ENCODE results near the gene ADGRL2. TPM values are rescaled to one million over a fixed set of nuclear protein-coding genes. Genes with fewer than 3 reads are reported as not detected.
A peak's percentile ranks its signal among the peaks of the same experiment; 100 is the strongest.
"Not testable (repeated sequence)": the region's sequence is repeated elsewhere in the genome, so short reads cannot be mapped to it uniquely, and the experiment has no call there.

ADGRL2 gene
- total RNA-seq, 1 donor from 2014 or later, result 85.4 TPM

GRCh38 chr1:81867235-81867634, 66.5 kb downstream of the ADGRL2 start:
- no peak for DNase-seq (ENCODE audit: low spot score)
- no peak for TF ChIP-seq CTCF (IDR thresholded peaks at IDR 0.05; ENCODE audit: unreplicated experiment)
- Mint-ChIP-seq H3K4me1 (ENCODE audit: unreplicated experiment) (peaks cover 3% of the 10 kb centered on the region), H3K27ac (ENCODE audit: unreplicated experiment) (no peak overlapping the region), H3K9me3 (ENCODE audit: unreplicated experiment) (no peaks in the 10 kb centered on the region), H3K36me3 (ENCODE audit: low read depth, unreplicated experiment) (peaks cover 6% of the 10 kb centered on the region), H3K4me3 (ENCODE audit: unreplicated experiment) (no peak overlapping the region), H3K27me3 (ENCODE audit: unreplicated experiment) (no peaks in the 10 kb centered on the region)

- DNase-seq (ENCODE audit: low spot score), result no peak
- H3K27me3 Mint-ChIP-seq (ENCODE audit: unreplicated experiment), result peaks cover under 1% of the 10 kb centered on the region
- no peak for TF ChIP-seq CTCF (IDR thresholded peaks at IDR 0.05; ENCODE audit: unreplicated experiment)
Measured at GRCh38 chr1:81869307-81869706, 68.6 kb downstream of the ADGRL2 start.

DNA sequence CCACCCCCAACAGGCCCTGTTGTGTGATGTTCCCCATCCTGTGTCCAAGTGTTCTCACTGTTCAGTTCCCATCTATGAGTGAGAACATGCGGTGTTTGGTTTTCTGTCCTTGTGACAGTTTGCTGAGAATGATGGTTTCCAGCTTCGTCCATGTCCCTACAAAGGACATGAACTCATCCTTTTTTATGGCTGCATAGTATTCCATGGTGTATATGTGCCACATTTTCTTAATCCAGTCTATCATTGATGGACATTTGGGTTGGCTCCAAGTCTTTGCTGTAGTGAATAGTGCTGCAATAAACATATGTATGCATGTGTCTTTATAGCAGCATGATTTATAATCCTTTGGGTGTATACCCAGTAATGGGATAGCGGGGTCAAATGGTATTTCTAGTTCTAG, 70.4 kb downstream of the ADGRL2 start:
- not testable (repeated sequence) for H3K36me3 Mint-ChIP-seq (ENCODE audit: low read depth, unreplicated experiment); H3K9me3 Mint-ChIP-seq (ENCODE audit: unreplicated experiment); DNase-seq (ENCODE audit: low spot score); H3K27ac Mint-ChIP-seq (ENCODE audit: unreplicated experiment); H3K4me3 Mint-ChIP-seq (ENCODE audit: unreplicated experiment); H3K27me3 Mint-ChIP-seq (ENCODE audit: unreplicated experiment)
- peaks cover 12% of the 10 kb centered on the region for H3K4me1 Mint-ChIP-seq (ENCODE audit: unreplicated experiment)

More at GRCh38 chr1:81869307-81869706, 68.6 kb downstream of the ADGRL2 start:
- Mint-ChIP-seq H3K27ac (ENCODE audit: unreplicated experiment) (no peak overlapping the region), H3K36me3 (ENCODE audit: low read depth, unreplicated experiment) (peaks cover 7% of the 10 kb centered on the region), H3K9me3 (ENCODE audit: unreplicated experiment) (no peaks in the 10 kb centered on the region), H3K4me1 (ENCODE audit: unreplicated experiment) (peaks cover 4% of the 10 kb centered on the region), H3K4me3 (ENCODE audit: unreplicated experiment) (no peak overlapping the region)

DNA sequence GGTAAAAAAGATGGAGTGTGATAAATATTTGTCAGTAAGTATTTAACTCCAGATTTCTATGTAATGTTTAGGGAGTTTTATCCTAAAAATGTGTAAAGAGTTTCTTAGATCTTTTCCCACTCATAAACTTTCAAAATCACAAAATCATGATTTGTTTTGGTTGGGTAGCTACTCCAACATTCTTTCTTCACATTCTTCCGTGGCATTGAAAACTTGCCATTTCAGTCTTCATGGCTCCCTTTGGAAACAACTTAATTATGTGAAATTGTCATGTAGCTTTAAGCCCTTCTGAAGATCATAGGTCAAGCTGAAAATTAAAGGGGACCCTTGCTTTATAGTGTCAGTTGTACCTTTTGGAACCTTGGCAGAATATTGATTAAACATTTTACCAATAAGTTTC, 73.2 kb downstream of the ADGRL2 start:
- H3K4me1 Mint-ChIP-seq (ENCODE audit: unreplicated experiment), result peaks cover 16% of the 10 kb centered on the region
- peaks cover 7% of the 10 kb centered on the region for H3K36me3 Mint-ChIP-seq (ENCODE audit: low read depth, unreplicated experiment)
- no peak for DNase-seq (ENCODE audit: low spot score)
- no peaks in the 10 kb centered on the region for H3K9me3 Mint-ChIP-seq (ENCODE audit: unreplicated experiment)
- H3K27me3 Mint-ChIP-seq (ENCODE audit: unreplicated experiment), result peaks cover 1% of the 10 kb centered on the region
- H3K4me3 Mint-ChIP-seq (ENCODE audit: unreplicated experiment), result no peak overlapping the region
- no peak for TF ChIP-seq CTCF (IDR thresholded peaks at IDR 0.05; ENCODE audit: unreplicated experiment)
- no peak overlapping the region for H3K27ac Mint-ChIP-seq (ENCODE audit: unreplicated experiment)

DNA sequence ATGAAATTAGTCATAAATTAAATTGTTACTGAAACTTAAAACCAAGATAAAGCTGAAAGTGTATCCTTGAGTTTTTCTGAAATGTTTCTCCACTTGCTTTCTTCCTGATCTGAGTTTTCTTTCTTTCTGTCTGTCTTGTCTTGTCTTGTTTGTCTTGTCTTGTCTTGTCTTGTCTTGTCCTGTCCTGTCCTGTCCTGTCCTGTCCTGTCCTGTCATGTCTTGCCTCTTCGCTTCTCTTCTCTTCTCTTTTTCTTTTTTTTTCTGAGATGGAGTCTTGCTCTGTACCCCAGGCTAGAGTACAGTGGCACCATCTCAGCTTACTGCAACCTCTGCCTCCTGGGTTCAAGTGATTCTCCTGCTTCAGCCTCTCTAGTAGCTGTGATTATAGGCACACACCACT, 73.7 kb downstream of the ADGRL2 start:
- H3K36me3 Mint-ChIP-seq (ENCODE audit: low read depth, unreplicated experiment), result peaks cover 7% of the 10 kb centered on the region
- H3K27ac Mint-ChIP-seq (ENCODE audit: unreplicated experiment), result peak overlapping the region; percentile 77
- no peak for DNase-seq (ENCODE audit: low spot score)
- peaks cover 15% of the 10 kb centered on the region for H3K4me1 Mint-ChIP-seq (ENCODE audit: unreplicated experiment)
- no peaks in the 10 kb centered on the region for H3K9me3 Mint-ChIP-seq (ENCODE audit: unreplicated experiment)
- no peak overlapping the region for H3K4me3 Mint-ChIP-seq (ENCODE audit: unreplicated experiment)
- peaks cover 1% of the 10 kb centered on the region for H3K27me3 Mint-ChIP-seq (ENCODE audit: unreplicated experiment)
- TF ChIP-seq CTCF (IDR thresholded peaks at IDR 0.05; ENCODE audit: unreplicated experiment), result no peak

GRCh38 chr1:81874940-81875339, 74.2 kb downstream of the ADGRL2 start:
- no peaks in the 10 kb centered on the region for H3K9me3 Mint-ChIP-seq (ENCODE audit: unreplicated experiment)
- H3K4me3 Mint-ChIP-seq (ENCODE audit: unreplicated experiment), result no peak overlapping the region
- H3K4me1 Mint-ChIP-seq (ENCODE audit: unreplicated experiment), result peaks cover 15% of the 10 kb centered on the region
- TF ChIP-seq CTCF (IDR thresholded peaks at IDR 0.05; ENCODE audit: unreplicated experiment), result no peak
- H3K36me3 Mint-ChIP-seq (ENCODE audit: low read depth, unreplicated experiment), result peaks cover 7% of the 10 kb centered on the region
- no peak for DNase-seq (ENCODE audit: low spot score)
- no peak overlapping the region for H3K27ac Mint-ChIP-seq (ENCODE audit: unreplicated experiment)
- H3K27me3 Mint-ChIP-seq (ENCODE audit: unreplicated experiment), result peaks cover 1% of the 10 kb centered on the region
